OCI-LY1 (cell line): ENCODE measurements around the gene NUP88.

Experiments
- H2AFZ ChIP-seq: fragments of 200-600 bp; sonication (generic), shearing (Covaris generic); 2 replicates; pipeline ENCODE4 v1.6.0; 2014; ENCODE audit warnings: antibody characterized with exemption, mild to moderate bottlenecking, low read length
- H3F3A ChIP-seq: fragments of 200-600 bp; sonication (generic), shearing (Covaris generic); 2 replicates; pipeline ENCODE4 v1.6.0; 2014; ENCODE audit warnings: mild to moderate bottlenecking, antibody characterized with exemption, low read length, moderate library complexity; ENCODE audit not compliant: insufficient read depth
- H3K27ac ChIP-seq: fragments of 200-600 bp; sonication (generic); 2 replicates; pipeline ENCODE4 v1.5.1; 2014; ENCODE audit warnings: low read length, mixed run types, mild to moderate bottlenecking, low read depth; ENCODE audit not compliant: poor library complexity, severe bottlenecking
- H3K27me3 ChIP-seq: fragments of 200-600 bp; sonication (generic); 2 replicates; pipeline ENCODE4 v1.6.0; 2014; ENCODE audit warnings: antibody characterized with exemption, mild to moderate bottlenecking, low read length, moderate library complexity; ENCODE audit not compliant: insufficient read depth
- H3K36me3 ChIP-seq: fragments of 200-600 bp; sonication (generic); 2 replicates; pipeline ENCODE4 v1.6.1; 2014; ENCODE audit warnings: mild to moderate bottlenecking, antibody characterized with exemption, low read length, moderate library complexity, mixed read lengths; ENCODE audit not compliant: insufficient read depth
- H3K4me1 ChIP-seq: fragments of 200-600 bp; sonication (generic); 2 replicates; pipeline ENCODE4 v1.5.1; 2014; ENCODE audit warnings: mild to moderate bottlenecking, low read length, moderate library complexity; ENCODE audit not compliant: insufficient read depth, severe bottlenecking
- H3K4me2 ChIP-seq: fragments of 200-600 bp; sonication (generic), shearing (Covaris generic); 2 replicates; pipeline ENCODE4 v1.6.1; 2014; ENCODE audit warnings: low read length
- H3K4me3 ChIP-seq: fragments of 200-600 bp; sonication (generic); 2 replicates; pipeline ENCODE4 v1.5.1; 2014; ENCODE audit warnings: low read length, low read depth, mild to moderate bottlenecking, mixed read lengths; ENCODE audit not compliant: poor library complexity, severe bottlenecking
- H3K79me2 ChIP-seq: fragments of 200-600 bp; shearing (Covaris generic); 2 replicates; pipeline ENCODE4 v1.6.1; 2016; ENCODE audit warnings: mixed run types, low read length, mixed read lengths; ENCODE audit not compliant: insufficient read depth
- H3K9ac ChIP-seq: fragments of 200-600 bp; sonication (generic), shearing (Covaris generic); 2 replicates; pipeline ENCODE4 v1.6.1; 2014; ENCODE audit warnings: mild to moderate bottlenecking, low read length, mixed read lengths
- H3K9me2 ChIP-seq: fragments of 200-600 bp; sonication (generic), shearing (Covaris generic); 2 replicates; pipeline ENCODE4 v1.6.1; 2014; ENCODE audit warnings: low read depth, mild to moderate bottlenecking, low read length, mixed read lengths
- H3K9me3 ChIP-seq: fragments of 200-600 bp; shearing (Covaris generic); 2 replicates; pipeline ENCODE4 v1.6.1; 2014; ENCODE audit warnings: low read length, mixed read lengths
- H4K20me1 ChIP-seq: fragments of 200-600 bp; sonication (generic), shearing (Covaris generic); 2 replicates; pipeline ENCODE4 v1.6.0; 2016; ENCODE audit warnings: mild to moderate bottlenecking, low read length; ENCODE audit not compliant: insufficient read depth
- EZH2 ChIP-seq: fragments of 200-600 bp; sonication (generic), shearing (Covaris generic); IDR thresholded peaks from 2 replicates; pipeline ENCODE4 v1.8.0; 2017; ENCODE audit warnings: borderline replicate concordance, mixed run types, mild to moderate bottlenecking, antibody characterized with exemption, low read length, moderate library complexity, mixed read lengths
- TF ChIP-seq, protein P1 (sequence below): fragments of 200-600 bp; sonication (generic), shearing (Covaris generic); IDR thresholded peaks from 2 replicates; pipeline ENCODE4 v1.5.1; 2017; ENCODE audit warnings: mild to moderate bottlenecking, antibody characterized with exemption, low read length, moderate library complexity, mixed read lengths

NUP88 gene

DNA sequence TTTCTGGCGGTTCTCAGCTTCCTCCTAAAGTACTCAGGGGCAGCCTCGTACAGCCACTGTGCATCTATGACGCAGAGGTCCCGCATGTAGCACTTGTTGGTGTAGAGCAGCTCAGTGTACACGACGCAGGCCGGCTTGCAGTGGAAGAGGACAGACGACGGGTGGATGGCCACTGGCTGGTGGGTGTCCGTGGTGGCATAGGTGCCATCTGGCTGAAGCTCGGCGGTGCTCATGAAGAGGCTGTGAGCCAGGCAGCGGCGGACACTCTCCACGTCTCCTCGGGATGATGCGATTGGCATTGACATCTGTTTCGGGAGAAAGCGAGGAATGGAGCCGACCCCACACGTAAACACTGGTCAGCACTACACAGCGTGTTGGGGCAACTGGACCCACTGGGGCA, 24.7 kb upstream of the NUP88 start:
- TF ChIP-seq, protein P1, sequence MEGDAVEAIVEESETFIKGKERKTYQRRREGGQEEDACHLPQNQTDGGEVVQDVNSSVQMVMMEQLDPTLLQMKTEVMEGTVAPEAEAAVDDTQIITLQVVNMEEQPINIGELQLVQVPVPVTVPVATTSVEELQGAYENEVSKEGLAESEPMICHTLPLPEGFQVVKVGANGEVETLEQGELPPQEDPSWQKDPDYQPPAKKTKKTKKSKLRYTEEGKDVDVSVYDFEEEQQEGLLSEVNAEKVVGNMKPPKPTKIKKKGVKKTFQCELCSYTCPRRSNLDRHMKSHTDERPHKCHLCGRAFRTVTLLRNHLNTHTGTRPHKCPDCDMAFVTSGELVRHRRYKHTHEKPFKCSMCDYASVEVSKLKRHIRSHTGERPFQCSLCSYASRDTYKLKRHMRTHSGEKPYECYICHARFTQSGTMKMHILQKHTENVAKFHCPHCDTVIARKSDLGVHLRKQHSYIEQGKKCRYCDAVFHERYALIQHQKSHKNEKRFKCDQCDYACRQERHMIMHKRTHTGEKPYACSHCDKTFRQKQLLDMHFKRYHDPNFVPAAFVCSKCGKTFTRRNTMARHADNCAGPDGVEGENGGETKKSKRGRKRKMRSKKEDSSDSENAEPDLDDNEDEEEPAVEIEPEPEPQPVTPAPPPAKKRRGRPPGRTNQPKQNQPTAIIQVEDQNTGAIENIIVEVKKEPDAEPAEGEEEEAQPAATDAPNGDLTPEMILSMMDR, result no peak
- no peak for TF ChIP-seq EZH2

DNA sequence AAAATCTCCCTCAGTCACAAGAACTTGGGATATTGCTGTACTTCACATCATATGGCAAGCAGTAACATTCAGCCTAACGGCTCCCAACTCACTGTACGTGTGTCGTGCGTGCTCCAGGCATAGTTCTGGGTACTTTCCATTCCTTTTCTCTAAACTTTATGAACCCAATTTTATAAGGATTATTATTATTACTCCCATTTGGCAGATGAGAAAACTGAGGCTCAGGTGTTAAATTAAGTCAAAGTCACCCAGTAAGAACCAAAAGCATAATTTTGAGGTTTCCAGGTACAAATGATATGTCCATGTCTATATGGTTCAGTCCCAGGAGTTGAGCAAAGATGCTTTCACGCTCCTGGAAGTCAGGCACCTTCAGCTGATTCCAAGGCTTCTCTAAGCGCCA, 24.3 kb upstream of the NUP88 start:
- Histone ChIP-seq H3K9ac (no peak overlapping the region), H4K20me1 (no peaks in the 10 kb centered on the region), H3K9me3 (no peaks in the 10 kb centered on the region), H2AFZ (no peak overlapping the region), H3K27me3 (no peaks in the 10 kb centered on the region), H3K4me2 (no peak overlapping the region), H3F3A (0 out of 2 replicates have a peak, but pooled peaks cover 6% of the 10 kb centered on the region), H3K9me2 (no peaks in the 10 kb centered on the region), H3K79me2 (peaks cover under 1% of the 10 kb centered on the region), H3K4me3 (no peak overlapping the region), H3K36me3 (peaks cover 57% of the 10 kb centered on the region), H3K4me1 (peaks cover 6% of the 10 kb centered on the region), H3K27ac (no peak overlapping the region)
- TF ChIP-seq, protein P1, result no peak
- TF ChIP-seq EZH2, result no peak

More for the DNA sequence above, 24.7 kb upstream of the NUP88 start:
- peaks cover 59% of the 10 kb centered on the region for H3K36me3 ChIP-seq
- peaks cover 5% of the 10 kb centered on the region for H3K4me1 ChIP-seq
- no peaks in the 10 kb centered on the region for H3K79me2 ChIP-seq
- H2AFZ ChIP-seq, result no peak overlapping the region
- H4K20me1 ChIP-seq, result no peaks in the 10 kb centered on the region
- no peak overlapping the region for H3K4me3 ChIP-seq
- no peaks in the 10 kb centered on the region for H3K27me3 ChIP-seq
- H3K9me2 ChIP-seq, result no peaks in the 10 kb centered on the region
- no peaks in the 10 kb centered on the region for H3K9me3 ChIP-seq
- H3K4me2 ChIP-seq, result no peak overlapping the region
- H3K9ac ChIP-seq, result no peak overlapping the region
- H3K27ac ChIP-seq, result no peak overlapping the region
- 0 out of 2 replicates have a peak, but pooled peaks cover 6% of the 10 kb centered on the region for H3F3A ChIP-seq

- H3K79me2 ChIP-seq, result peaks cover 20% of the 10 kb centered on the region
- no peak overlapping the region for H2AFZ ChIP-seq
- H3F3A ChIP-seq, result 0 out of 2 replicates have a peak, but pooled peaks cover 6% of the 10 kb centered on the region
Measured at GRCh38 chr17:5439446-5439764, 19.9 kb upstream of the NUP88 start.

More at GRCh38 chr17:5439446-5439764, 19.9 kb upstream of the NUP88 start:
- Histone ChIP-seq H3K9ac (peak overlapping the region; percentile 55), H3K4me2 (peak overlapping the region; percentile 69), H4K20me1 (no peaks in the 10 kb centered on the region), H3K4me3 (peak overlapping the region; percentile 95), H3K4me1 (peaks cover 27% of the 10 kb centered on the region), H3K9me3 (no peaks in the 10 kb centered on the region), H3K27me3 (no peaks in the 10 kb centered on the region), H3K9me2 (no peaks in the 10 kb centered on the region), H3K36me3 (peaks cover 54% of the 10 kb centered on the region), H3K27ac (peak overlapping the region; percentile 61)
- TF ChIP-seq, protein P1, result peak; percentile 15; the same call in 1 of the 2 replicates
- no peak for TF ChIP-seq EZH2
